ENCODE results near the gene CCDC141.
"Not testable (repeated sequence)": the region's sequence is repeated elsewhere in the genome, so short reads cannot be mapped to it uniquely, and the experiment has no call there.

Gene CCDC141

DNA sequence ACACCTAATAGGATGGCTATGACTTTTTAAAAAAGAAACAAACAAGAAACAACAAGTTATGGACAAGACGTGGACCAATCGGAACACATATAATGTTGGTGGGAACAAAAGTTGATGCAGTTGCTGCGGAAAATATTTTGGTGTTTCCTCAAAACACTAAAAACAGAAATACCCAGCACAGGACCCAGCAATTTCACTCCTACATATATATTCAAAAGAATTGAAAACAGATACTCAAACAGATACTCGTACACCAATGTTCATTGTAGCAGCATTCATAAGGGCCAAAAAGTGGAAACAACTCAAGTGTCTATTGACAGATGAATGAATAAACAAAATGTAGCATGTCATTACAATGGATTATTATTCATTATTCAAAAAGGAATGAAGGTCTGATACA lies 12.1 kb downstream of the CCDC141 start:
- no peak for DNase-seq

DNA sequence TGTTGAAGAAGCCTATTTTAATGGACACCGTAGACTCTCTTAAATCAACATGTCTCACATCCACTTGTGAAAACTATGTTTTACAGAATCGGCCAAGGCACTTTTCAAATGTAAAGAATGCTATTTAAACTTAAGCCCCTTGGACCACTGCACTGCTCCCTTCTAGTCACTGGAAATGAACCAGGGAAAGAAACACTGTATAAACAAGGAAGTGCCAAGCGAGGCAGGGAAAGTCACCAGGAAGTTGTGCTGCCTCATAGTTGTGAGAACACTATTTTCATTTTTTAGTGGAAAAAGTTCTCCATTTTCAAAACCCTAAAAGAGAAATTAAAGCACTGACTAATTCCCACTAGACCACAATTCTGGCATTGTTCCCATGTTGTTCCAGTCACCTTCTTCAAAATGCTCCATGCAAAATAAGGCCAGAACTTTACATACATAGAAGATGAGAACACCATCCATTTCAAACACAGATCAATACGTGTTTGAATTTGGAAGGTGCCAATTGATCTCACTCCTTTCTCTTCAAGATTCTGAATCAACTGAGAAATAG lies 13.5 kb downstream of the CCDC141 start:
- DNase-seq: no peak

DNA sequence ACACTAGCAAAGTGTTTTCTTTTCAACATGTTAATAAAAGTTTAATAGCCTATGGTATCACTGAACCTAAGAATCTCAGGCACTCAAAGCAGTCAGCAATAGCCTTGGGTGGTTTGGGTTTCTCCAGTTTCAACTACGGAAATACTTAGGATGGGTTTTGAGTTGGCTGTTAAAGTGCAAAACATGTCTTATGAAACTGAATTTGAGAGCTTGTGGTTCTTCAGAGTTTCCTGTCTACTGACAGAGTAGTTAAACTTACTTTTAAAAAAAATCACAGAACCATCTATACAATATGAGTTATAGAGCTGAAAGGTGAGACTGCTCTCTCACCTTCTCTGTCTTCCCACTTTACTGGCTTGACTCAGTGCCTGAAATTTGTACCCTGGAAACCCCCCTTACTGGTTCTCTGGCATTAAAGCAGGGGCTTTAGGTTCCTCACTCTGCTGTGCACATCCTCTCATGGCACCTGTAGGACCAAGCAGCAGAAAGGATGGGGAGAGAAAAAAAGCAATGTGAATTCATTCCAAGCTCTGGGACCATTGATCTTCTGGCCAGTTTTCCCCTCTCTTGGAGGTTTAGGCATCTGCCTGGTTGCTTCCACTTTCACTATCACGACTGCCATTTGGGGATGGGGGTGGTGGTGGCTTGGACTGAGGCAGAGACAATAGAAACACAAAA lies 18.1 kb downstream of the CCDC141 start:
- no peak for DNase-seq

DNA sequence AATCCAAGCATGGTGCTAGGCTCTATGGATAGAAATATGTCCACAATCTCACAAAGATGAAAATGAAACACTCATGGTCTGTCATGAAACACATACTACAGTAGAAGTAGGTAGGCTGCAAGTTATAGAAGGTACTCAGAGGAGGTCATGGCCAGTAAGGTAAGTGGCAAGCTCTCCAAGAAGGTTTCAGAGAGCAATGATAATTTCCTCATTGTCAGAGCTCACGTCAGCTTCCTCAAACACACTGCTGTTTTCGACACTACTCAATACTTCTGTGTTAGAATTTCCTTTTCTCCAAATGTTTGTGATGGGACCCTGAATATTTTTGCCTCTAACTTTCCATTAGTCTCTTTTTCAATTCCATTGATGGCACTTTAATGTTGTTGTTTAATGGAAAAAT lies 25.5 kb downstream of the CCDC141 start:
- DNase-seq: no peak

DNA sequence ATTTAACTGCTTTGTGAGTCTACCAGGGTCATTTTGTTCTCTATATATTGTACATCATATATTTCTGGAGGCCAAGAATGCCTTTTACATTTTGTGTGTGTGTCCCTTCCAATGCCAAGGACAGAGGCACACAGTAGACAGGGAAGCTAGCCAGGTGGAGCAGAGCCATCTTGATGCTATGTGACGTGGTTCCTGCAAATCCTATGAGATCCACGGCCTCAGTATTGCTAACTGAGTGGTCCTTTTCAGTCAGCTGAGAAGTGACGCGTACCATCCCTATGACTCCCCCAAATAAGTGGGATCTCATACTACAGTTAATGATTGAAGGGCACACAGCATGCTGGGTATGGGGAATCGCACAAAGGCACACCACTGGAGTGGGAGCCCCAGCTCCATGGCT lies 27.3 kb downstream of the CCDC141 start:
- no peak for DNase-seq

DNA sequence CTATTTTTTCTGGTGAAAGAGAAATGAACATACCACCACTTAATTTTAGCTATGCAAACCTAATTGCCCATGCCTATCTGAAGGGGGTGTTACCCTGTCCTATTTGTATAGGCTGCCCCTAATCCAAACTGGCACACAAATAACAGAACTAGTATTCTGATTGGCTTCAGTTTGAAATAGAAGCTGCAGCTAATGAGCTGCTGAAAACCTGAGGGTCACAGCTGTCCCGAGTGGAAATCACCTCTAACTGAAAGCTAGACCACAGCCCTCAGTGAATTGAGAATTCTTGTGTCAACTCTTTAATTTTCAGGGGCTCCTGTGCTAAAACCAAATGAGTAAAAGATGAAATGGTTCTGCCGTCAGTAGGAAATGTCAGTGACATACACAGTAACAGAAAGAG lies 28.7 kb downstream of the CCDC141 start:
- no peak for DNase-seq

DNA sequence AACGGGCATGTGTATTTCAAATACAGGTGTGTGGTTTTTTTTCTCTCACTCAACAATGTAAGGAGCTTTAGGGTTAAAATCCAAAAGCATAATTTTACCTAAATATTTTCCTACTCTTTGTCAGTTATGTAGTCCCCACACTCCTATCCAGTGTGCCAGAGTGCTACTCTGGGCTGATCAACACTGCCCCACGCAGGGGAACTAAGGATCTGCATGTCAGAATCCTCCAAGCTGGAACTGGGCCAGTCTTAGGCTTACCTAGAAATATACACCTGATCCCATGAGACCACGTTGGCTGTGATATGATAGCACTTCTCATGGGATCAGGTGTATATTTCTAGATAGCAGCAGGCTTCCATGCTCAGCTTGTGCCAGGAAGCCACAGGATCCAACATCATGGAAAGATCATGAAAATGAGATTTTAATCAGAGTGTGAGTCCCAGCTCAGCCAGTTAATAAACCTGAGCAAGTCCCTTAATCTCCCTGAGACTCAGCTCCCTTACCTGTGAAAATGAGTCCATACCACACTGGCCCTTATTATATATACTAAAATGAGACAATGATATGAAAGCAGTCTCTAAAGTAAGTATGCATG lies 29.7 kb downstream of the CCDC141 start:
- DNase-seq: no peak

DNA sequence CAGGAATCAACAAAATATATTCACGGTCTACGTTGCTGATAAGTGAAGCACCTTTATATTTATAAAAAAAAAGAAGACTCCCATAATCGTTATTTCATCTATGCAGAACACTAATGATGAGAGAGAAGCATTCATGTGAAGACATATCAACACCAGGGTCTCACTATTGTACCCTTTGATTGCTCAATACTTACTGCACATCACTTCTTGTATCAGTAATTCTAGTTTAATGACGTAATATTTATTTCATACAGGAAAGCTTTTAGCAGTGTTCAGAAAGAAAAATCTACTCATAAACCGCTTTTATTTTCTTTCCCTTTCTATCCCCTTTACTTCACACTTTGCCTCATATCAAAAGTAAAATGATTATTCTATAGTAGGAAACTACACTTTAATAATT lies 30.7 kb downstream of the CCDC141 start:
- no peak for DNase-seq

DNA sequence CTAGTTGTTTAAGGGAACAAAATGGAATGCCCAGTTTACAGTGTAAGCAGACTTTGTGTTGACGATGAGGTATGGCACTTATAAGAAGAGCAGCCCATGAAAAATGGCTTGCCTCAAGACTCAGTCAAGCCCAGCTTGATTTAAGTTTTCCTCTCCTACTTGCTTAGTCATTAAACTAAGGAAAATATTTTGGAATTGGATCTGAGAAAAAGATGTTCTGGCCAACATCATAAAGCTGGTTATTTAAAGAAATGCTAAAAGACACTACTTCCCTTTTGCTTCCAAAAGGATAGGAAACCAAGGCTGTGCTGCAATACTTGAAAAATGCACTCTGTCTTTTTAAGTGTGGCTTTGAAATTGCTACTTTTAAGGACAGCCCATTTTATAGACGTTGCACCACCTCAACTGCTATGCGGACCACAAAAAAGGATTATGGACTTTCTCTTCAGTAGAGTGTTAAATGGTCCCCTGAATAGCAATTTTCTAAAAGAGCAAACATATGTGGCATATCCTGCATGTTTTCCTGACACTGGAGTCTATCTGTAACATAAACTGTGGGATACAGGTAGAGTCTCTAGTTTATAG lies 32.1 kb downstream of the CCDC141 start:
- no peak for DNase-seq

DNA sequence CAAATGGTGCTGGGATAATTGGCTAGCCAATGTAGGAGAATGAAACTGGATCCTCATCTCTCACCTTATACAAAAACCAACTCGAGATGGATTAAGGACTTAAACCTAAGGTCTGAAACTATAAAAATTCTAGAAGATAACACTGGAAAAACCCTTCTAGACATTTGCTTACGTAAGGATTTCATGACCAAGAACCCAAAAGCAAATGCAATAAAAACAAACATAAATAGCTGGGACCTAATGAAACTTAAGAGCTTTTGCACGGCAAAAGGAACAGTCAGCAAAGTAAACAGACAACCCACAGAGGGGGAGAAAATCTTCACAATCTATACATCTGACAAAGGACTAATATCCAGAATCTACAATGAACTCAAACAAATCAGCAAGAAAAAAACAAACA lies 35.7 kb downstream of the CCDC141 start:
- DNase-seq: not testable (repeated sequence)

DNA sequence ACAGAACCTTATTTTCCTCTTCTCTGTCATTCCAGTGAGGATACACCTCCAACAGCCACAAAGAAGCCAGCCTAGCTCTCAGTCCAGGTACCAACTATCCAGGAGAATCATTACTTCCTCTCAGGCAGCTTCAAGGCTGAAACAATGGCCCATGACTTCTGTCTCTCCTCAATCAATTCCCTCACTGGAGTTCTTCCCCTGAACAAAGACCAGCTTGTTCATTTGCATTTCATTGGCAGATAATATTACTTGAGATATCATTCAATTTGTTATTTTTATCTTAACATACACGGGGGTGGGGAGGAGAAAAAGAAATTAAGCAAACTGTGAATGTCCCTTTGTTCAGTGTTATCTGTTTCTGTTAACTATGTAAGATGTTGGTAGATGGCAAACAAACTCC lies 44.0 kb downstream of the CCDC141 start:
- no peak for DNase-seq

DNA sequence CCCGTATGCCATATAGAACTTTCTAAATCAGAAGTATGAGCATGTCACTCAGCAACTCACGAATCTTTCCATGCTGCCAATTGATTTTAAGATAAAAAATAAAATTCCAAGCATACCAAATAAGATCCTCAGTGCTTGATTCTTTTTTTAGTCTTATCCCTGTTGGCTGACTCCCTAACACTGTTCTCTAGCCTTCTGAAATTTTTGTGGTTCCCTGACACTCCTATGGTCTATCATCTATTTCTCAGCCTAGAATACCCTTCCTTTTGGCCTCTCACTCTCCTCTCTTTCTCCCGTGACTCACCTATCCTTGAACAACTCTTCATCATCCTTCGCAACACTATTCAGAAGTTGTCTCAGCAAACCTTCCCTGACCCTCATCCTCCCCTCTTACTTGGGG lies 50.5 kb downstream of the CCDC141 start:
- no peak for DNase-seq

DNA sequence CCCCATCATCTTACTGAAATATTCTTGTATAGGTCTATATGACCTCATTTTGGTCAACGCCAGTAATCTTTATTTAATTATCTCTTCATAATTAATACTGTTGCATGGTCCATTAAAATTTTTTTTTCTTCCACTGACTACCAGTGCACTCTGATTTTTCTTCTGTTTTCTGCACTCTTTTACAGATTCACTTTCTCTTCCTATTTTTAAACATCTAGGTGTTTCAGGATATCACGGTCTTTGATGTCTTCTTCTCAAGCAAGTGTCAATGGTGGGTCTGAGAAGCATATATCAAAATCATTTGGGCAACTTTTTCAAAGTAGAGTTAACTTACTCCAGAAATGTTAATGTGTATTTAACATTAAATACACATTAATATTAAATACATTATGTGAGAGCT lies 51.4 kb downstream of the CCDC141 start:
- no peak for DNase-seq

DNA sequence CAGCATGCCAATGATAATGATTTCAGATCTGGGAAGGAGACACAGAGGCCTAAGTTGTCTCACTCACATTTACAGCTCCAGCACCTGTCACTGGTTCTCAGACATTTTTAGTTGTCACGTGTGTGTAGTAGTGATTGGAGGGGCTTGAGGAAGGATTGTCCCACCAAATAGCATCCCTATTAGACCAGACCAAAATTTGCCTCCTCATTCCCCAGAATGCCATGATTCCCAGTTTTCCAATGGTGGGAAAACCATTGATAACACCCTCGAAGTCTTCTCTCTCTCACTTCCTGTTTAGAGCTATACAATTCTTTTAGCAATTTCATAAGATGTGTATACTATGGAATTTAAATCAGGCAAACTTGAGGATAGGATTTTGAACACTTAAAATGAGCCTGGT lies 52.5 kb downstream of the CCDC141 start:
- no peak for DNase-seq

DNA sequence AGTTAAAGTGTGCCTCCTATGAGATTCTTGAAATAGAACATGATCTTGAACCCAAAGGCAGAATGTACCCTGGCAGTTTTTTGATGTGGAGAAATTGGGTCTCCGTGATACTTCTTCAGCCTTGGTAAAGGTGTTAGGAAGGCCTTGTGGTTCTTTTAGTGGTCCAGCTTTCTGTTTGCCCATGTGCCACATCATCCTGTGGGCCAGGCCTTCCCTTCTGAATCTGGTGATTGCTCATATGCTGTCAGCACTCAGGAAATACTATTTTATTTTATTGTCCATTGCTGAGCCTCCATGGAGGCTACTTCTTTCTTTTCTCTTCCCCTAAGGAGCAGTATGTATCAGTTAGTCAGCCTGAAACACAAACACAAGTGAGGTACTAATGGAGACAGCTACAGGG lies 52.9 kb downstream of the CCDC141 start:
- DNase-seq: no peak

DNA sequence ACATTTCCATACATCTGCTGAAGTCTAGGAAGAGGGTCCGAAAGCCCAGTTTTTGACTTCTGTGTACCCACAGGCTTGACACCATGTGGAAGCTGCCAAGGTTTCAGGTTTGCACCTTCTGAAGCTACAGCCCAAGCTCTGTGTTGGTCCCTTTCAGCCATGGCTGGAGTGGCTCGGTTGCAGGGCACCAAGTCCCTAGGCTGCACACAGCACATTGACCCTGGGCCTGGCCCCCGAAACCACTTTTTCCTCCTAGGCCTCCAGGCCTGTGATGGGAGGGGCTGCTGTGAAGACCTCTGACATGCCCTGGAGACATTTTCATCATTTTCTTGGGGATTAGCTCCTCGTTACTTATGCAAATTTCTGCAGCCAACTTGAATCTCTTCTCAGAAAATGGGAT lies 55.7 kb downstream of the CCDC141 start:
- DNase-seq: no peak

DNA sequence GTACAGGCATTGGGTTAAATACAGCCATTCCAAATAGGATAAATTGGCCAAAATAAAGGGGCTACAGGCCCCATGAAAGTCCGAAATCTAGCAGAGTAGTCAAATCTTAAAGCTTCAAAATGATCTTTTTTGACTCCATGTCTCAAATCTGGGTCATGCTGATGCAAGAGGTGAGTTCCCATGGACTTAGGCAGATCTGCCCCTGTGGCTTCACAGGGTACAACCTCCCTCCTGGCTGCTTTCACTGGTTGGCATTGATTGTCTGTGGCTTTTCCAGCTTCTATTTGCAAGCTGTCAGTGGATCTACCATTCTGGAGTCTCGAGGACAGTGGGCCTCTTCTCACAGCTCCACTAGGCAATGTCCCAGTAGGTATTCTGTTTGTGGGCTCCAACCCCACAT lies 56.1 kb downstream of the CCDC141 start:
- no peak for DNase-seq

DNA sequence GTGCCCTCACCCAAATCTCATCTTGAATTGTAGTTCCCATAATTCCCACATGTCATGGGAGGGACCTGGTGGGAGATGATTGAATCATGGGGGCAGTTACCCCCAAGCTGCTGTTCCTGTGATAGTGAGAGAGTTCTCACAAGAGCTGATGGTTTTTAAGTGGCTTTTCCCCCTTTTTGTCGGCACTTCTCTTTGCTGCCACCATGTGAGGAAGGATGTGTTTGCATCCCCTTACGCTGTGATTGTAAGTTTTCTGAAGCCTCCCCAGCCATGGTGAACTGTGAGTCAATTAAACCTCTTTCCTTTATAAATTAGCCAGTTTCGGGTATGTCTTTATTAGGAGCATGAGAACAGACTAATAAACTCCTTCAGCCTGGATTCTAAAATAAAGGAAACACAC lies 57.2 kb downstream of the CCDC141 start:
- DNase-seq: not testable (repeated sequence)

DNA sequence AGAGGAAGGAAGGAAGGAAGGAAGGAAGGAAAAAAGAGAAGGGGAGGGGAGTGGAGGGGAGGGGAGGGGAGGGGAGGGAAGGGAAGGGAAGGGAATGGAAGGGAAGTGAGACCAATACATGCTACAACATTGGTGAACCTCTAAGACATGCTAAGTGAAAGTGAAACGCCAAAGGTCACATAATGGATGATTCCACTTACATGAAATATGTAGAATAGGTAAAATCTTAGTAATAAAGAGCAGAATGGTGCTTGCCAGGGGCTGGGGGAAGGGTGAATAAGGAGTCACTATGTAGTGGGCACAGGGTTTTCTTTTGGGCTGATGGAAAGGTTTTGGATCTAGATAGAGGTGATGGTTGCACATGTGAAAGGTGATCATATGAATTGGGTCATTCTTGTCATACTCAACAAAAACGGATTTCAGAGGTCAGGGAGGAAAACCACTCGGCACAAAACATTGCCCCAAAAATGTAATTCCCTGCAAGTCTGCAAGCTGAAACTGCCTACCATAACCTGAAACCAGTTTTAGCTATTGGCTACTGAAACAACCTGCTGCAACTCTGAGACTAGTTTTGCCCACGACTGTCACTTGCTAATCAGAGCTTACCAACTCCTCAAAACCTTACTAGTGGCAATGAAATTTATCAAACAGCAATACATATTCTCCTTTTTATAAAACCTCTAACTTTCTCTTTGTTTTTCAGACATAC lies 59.2 kb downstream of the CCDC141 start:
- DNase-seq: no peak

DNA sequence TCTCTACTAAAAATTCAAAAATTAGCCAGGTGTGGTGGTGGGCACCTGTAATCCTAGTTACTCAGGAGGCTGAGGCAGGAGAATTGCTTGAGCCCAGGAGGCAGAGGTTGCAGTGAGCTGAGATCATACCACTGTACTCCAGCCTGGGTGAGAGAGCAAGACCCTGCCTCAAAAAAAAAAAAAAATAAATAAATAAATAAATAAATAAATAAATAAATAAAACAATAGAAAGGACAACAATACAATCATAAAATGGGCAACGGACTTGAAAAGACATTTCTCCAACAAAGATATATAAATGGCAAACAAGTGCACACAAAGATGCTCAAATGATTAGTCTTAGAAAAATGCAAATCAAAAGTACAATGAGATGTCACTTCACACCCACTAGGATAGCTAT lies 60.5 kb downstream of the CCDC141 start:
- DNase-seq: not testable (repeated sequence)

DNA sequence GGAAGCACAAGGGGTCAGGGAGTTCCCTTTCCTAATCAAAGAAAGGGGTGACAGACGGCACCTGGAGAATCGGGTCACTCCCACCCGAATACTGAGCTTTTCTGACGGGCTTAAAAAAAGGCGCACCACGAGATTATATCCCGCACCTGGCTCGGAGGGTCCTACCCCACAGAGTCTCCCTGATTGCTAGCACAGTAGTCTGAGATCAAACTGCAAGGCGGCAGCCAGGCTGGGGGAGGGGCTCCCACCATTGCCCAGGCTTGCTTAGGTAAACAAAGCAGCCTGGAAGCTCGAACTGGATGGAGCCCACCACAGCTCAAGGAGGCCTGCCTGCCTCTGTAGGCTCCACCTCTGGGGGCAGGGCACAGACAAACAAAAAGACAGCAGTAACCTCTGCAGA lies 67.3 kb downstream of the CCDC141 start:
- not testable (repeated sequence) for DNase-seq

DNA sequence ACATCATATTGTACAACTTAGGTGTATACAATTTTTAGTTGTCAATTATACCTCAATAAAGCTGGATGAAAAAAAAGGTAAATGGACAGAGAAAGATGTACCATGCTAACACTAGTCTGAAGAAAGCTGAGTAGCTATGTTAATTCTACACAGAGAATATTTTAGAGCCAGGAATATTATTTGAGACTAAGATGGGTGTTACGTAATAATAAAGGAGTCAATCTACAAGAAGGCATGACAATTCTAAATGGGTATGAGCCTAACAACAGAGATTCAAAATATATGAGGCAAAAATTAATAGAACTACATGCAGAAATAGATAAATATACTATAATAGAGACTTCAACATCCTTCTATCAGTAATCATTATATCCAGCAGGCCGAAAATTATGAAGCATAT lies 69.1 kb downstream of the CCDC141 start:
- DNase-seq: no peak

DNA sequence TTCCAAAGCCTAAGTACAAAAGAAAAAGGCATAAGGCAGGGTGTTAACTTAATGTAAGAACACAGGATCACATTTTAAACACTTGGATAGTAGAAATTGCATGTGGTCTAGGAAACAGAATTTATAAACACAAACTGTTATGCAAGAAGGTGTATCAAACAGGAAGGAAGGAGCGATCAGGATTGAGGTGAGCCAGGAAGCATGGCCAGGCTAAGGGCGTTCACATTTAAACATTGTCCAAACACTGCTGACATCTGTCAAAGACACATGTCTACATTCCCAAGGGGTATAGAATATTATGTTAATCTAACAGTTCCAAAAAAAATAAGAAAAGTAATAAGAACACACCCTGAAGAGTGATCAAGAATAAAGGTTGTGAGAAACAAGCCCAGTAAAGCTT lies 71.3 kb downstream of the CCDC141 start:
- DNase-seq: no peak

DNA sequence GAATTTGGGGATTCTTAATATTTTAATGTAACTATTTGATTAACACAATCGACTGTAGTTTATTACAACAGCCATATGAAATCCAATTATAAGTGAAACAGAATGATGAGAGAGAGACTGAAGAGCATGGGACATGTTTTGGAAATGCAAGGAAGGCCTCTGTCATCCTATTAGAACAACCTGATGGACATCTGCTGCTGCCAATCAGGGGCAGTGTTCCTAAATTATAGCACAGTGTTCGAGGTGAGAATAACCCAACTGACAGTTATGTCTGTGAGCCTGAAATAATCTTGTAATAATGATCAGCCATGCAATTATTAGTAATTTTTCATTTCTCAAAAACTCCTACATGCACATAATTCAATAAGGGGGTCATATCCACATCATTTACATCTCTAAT lies 73.6 kb downstream of the CCDC141 start:
- no peak for DNase-seq
